GM18858 (cell line): ENCODE results near the gene SUSD6.

Source experiments
- ATAC-seq: cut with Tn5 transposase; IDR thresholded peaks from one replicate; pipeline ENCODE4 v1.9.1; 2021; ENCODE audit not compliant: unreplicated experiment

Gene SUSD6, protein sequence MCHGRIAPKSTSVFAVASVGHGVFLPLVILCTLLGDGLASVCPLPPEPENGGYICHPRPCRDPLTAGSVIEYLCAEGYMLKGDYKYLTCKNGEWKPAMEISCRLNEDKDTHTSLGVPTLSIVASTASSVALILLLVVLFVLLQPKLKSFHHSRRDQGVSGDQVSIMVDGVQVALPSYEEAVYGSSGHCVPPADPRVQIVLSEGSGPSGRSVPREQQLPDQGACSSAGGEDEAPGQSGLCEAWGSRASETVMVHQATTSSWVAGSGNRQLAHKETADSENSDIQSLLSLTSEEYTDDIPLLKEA

DNA sequence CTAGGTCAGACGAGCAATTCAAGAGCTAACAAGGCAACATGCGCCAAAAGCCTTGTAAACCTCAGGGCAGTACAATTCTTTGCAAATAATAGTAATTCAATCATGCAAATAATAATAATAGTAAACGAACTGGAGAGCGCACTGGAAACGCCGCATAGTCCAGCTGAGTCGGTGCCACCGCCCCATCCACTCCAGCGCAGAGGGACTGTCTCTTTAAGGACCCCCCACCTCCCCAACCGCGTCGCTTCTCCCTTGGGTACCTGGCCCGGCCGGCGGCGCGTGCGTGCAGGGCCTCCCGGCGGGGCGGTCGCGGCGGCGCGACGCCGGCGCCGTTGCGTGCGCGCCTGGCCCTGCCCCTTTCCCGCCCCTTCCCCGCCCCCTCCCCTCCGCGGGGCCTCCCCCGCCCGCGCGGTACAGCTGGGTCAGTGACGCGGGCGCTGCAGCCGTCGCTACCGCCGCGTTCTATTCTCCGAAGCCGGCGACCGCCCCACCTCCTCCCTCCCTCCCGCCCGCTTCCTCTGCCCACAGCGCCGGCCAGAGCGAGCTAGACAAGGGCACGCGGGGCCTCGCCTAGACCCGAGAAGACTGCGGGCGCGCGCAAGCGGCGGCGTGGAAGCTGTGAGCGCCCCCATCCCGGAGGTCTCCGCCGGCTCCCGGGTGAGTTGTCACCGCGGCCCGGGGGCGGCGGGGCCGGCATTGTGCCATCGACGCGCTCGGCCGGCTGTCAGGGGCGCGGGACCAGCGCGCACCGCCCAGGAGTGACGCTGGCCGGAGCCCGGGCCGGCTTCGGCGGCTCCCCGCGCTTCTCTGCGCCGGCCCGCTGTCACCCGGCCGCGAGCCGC, at the start of gene SUSD6:
Gene SUSD6, plus strand, starts transcription at position 425 of the 842 bp plus-strand sequence. CDS start 46,997 bp downstream, outside the sequence.
- no peak for ATAC-seq

DNA sequence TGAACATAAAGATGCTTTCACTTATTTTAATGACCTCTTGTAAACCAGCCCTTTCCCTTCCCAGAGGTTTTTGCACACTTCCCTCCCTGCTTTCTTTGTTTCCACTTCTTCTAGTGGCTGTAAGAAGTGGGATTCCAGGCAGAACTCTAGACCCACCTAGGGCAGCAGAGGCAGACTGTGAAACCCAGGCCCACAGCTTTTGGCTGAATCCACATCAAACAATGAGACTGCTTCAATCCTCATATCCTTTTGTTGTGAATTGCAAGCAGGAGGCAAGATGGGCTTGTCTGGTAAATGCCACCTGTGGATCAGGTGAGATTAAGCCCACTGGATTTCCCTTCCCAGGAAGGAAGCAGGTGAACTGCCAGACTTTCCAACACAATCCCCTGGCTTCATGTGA, 49.5 kb upstream of the SUSD6 start:
- no peak for ATAC-seq

DNA sequence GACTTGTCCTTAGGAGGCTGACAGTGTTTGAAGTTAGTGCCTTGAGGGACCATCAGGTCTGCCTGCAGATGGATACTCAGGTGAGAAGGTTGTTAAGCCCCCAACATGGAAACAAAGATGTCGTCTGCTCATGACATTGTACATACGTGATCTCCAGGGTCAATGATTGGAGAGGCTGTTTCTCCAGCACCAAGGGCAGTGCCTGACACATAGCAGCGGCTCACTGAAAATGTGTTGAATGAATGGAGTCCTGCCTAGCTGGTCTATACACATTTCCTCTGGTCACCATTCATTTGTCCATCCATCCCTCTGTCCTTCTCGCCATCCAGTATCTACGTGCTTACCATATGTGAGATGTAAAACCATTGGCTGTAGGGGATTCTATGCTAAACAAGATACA, 43.8 kb upstream of the SUSD6 start:
- no peak for ATAC-seq

DNA sequence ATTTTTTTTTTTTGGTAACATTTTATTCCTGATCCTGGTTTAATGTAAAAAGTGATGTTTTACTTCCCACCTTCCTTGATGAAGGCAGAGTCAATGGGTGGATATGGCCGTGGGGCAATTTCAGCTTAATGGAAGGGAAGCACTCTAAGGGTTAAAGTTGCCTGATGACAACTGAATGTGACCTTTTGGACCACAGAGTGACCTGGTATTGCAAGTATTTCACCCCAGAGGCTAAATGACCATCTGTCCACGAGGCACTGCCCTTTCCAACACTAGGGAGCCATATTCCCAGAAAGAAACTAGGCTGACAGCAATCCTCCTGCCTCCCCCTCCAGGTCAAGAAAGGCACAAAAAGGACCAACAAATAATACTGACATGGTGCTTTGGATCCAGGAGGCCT, 41.5 kb upstream of the SUSD6 start:
- no peak for ATAC-seq

DNA sequence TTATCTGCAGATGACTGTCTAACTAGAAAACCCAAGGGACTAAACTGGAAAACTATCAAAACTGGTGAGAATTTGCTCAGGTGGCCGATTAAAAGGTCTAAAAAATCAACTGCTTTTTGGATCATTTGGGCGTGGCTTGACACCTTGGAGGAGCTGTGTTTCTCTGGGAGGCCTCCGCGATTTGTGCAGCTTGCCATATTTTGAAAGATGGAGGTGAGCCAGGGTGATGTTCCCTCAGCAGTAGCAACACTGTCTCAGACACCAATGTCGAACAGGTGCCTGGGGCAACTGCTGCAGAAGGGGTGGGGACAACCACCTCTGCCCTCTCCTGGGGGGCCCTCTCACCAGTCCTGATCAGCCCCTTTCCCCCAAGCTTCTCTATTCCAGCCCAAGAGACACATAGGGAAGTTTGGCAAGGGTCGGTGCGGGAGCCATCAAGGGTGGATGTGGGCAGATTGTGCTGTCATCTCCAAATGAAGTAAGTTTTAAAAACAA, 40.5 kb upstream of the SUSD6 start:
- ATAC-seq, result no peak

DNA sequence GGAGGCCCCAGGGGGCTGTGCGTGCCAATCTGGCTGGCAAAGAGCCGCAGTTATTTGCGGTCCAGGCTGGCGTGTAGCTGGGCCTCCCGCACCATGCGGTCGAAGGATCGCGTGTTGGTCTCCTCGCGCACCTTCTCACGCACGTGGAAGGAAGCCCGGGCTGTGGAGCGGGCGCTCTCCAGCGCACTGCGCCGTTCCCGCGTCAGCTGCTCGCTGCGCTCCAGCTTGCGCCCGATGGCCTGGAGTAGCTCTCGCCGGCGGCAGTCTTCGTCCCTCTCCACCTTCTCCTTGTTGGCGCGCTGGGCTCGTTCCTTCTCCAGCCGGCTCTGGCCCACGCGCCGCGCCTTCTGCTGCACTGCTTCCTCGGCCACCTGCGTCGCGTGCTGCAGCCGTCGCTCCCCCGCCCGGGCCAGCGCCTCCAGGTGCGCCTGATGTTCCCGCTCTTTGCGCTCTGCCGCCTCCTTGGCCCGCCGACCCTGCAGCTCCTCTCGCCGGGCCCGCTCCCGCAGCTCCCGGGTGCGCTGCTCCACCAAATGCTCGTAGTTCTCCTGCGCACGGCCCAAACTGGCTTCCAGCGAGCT, 39.9 kb upstream of the SUSD6 start:
- ATAC-seq, result no peak

DNA sequence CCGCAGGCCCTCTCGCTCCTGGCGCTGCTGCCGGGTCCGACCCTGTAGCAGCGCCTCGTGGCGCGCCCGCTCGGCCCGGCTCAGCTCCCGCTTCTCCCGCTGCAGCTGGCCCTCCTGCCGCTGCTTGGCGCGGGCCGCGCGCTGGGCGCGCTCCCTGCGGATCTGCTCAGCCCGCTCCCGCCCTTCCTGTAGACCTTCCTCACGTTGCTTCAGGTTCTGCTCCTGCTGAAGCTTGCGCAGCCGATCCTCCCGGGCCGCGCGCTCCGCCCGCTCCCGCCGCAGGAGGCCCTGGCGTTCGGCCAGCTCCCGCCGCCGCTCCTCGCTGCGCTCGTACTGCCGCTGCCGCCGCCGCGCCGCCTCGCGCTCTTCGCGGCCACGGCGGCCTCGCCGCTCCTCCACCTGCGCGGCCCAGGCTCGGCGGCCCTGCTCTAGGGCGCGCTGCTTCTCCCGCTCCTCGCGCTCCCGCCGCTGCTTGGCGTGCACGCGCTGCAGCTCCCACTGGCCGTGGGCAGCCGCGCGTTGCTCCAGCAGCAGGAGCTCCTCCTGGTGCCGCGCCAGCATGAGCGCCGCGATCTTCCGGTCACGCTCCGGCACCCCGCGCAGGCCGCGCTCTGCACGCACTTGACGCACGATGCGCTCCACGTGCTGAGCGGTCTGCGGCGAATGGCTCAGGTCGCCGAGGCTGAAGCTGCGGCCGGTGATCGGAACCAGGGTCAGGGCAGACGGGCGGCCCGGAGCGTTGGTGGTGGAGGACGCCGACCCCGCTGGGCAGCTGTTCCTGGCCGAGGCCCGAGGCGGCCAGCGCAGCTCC, 39.2 kb upstream of the SUSD6 start:
- ATAC-seq, result no peak

DNA sequence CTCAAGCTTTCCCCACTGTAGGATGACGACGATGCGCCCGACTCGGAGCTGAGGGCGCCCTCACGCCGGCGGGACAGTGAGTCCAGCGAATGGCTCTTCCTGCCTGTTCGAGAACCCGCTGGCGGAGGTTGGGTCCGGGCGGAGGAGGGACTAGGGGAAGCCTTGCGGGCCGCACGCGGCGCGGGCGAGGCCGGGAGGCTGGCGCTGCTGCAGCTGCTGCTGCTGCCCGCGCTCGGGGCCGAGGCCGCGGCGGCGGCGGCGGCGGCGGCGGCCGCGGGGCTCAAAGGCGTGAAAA, 38.6 kb upstream of the SUSD6 start:
- ATAC-seq, result no peak

DNA sequence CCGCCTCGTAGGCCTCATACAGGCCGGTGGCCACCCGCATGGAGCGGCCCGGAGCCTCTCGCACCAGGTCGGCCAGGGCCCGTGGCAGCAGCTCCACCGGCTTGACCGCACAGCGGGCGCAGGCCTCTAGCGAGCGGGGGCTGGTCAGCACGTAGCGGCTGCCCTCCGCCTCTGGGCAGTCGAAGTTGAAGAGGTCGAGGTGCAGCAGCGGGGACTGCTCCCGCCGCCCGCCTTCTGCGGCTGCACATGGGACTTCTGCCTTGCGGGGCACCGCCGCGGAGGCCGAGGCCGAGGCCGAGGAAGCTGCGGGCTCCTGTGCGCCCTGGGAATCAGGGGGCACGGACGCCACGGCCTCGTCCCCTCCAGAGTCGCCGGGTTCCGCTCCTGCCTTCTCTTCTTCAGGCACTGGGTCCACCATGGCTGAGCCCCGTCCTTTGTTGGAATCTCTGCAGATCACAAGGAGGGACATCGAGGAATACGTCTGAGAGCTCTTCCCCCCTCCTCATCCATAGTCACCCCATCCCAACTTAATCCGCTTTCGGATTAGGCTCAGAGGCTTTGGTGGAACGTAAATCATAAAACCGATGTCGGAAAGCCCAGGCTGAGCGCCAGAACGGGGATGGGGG, 38.1 kb upstream of the SUSD6 start:
- ATAC-seq, result no peak

DNA sequence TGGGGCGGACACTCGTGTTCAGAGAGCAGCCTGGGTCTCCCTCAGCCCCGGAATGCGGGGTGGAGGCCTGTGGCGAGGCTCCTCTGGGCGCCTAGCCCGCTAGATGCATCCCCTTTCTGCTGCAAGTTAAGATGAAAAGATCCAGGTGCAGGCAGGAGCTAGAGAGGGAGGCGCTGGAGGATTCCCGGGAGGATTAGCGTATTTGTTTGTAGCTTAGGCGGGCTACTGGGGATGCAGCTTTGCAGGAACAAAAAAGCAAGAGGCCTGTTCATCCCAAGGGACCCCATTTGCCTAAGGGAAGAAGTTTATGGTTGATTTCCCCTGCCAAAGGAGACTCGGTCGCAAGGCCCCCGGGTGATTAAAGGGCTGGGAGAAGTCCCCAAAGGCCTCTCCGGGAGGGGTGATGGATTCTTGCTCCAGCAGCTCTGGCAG, 37.5 kb upstream of the SUSD6 start:
- no peak for ATAC-seq

DNA sequence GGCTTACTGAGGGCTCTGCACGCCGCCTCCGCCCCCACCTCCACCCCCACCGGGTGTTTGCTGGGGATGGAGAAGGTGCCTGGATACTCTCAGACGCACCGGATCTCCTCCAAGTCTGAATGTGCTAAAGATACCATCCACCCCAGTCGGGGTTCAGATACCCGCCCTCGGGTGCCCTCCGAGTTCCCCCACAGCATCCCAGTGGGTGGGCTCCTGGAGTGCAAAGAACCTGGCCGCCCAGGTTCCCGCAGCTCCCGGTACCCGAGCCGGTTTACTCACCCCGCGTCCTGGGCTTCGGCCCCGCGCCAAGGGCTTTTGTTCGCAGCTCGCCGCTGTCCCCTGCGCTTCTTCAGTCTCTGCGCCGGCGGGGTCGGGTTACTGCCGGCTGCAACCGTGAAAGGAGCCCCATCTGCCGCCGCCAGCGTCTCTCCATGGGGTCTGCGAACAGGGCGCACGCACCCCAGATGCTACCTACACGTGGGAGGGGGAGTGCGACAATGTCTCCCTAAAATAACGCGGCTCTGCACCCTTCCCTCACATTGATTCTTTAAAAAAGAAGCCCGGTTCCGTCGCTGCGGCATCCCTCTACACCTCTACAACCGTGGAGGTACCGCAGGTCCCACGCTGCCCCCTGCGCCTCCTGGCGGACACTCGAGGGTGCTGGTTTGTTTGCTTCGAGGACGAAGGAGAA, 37.0 kb upstream of the SUSD6 start, which contains the start of gene CCDC177:
Gene CCDC177, minus strand, starts transcription at position 609 of the 691 bp plus-strand sequence. CDS start 1,249 bp downstream, outside the sequence.
- no peak for ATAC-seq

DNA sequence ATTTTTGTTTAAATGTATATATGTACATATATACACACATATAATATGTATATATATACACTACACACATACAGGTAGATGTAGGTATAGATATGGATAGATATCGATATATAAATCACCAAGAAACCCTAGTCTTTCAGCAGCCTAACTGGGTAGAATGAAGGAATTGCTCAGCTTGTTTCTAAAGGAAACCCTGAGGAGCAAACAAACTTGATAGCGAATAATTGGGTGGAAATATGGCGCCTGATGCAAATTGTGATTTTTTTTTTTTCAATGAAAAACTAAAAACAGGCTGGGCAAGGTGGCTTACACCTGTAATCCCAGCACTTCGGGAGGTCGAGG, 36.5 kb upstream of the SUSD6 start:
- no peak for ATAC-seq

DNA sequence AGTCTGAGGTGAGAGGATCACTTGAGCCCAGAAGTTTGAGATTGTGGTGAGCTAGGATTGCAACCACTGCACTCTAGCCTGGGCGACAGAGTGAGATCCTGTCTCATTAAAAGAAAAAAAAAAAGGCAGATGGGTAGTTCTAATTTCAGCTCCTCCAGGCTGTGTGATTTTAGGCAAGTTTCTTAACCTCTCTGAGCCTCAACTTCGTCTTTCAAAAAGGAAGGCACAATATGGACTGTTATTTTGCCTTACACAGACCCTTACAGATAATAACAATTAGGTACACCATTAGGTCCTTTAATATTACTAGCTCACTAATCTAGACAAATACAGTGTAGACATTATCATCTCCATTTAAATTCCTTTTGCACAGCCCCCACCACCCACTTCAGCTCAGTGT, 31.9 kb upstream of the SUSD6 start:
- no peak for ATAC-seq

DNA sequence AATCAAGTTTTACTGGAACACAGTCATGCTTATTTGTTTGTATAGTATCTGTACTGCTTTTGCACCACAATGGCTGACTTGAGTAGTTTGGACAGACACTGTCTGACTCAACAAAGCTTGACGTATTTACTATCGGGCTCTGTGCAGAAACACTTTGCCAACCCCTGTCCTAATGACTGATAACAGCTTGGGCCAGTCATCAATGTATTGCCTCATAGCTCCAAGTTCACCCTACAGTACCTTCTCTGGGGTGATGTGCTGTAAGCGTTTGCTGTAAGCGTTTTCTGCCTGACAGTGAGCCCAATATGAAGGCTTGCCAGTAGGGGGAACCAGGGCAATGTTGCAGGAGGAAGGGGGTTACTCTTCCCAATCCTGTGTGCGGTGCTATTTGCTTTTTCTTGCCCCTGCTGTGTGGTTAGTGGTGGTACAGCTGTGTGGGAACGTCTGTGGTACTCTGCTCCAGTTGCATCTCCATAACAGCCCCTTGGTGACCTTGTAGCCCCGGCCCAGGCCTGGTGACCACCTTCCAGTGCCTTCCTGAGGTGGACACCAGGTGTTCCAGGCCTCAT, 31.3 kb upstream of the SUSD6 start:
- ATAC-seq, result no peak

DNA sequence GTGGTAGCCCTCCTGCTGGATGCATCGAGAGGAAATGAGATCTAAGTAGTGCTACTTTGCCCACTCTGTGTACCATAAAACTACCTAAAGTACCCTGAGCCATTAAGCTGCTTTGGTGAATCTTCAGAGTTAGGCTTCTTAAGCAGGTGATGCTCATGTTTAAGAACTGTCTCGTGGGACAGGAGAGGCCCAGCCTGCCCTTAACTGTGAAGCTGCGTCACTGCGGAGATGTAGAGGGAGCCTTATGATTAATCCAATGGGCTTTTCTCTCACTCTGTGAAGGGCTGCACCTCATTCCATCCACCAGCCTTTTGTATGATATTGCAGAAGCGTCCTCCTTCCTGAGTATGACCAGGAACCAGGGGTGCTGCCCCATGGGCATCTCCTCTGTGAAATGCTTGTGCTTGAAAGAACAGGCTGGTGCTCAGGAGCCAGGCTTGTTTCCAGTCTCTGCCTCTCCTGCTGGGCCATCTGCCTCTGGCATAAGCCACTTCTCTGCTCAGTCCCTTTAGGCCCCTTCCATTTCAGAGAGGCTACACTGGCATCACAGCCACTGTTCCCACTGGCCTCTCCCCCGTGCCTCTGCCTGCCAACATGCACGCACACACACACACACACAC, 30.0 kb upstream of the SUSD6 start:
- ATAC-seq, result no peak

DNA sequence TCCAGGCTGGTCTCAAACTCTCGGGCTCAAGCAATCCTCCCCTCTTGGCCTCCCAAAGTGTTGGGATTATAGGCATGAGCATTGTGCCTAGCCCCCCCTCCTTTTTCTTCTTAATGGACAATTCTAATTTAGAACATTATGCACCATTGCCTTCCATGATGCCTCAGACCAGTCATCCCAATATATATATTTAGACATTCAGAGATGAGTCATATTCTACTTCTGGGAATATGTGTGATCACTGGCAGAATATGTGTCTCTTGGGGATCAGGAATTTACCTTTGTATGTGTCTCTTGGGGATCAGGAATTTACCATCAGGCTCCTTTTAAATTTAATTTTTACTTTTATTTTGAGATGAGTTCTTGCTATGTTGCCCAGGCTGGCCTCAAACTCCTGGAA, 29.2 kb upstream of the SUSD6 start:
- no peak for ATAC-seq

DNA sequence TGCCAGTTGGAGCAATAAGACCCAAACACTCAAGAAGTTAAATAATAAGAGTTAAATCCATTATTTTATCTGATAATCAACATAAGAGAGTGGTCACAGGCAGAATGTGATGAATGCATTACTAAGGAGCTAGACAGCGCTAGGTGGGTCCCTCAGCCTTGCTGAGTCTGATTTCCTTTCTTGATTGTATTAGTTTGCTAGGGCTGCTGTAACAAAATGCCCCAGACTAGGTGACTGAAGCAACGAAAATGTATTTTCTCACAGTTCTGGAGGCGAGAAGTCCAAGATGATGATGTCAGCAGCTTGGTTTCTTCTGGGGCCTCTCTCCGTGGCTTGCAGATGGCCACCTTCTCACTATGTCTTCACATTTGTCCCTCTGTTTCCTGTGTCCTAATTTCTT, 28.6 kb upstream of the SUSD6 start:
- no peak for ATAC-seq

DNA sequence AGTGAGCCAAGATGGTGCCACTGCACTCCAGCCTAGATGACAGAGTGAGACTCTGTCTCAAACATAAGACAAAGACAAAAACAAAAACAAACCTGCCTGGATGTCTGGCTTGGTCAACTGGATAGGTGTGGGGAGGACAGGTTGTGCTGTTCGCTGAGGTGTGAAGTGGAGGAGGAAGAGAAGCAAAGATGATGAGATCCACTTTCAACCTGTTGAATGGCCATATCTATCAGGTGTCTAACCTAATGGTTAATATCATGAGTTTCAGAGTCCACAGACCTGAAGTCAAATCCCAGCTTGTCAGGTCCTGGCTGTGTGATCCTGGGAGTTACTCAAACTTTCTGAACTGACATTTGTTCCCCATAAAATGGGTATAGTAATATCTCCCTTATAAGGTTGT, 27.0 kb upstream of the SUSD6 start:
- no peak for ATAC-seq

DNA sequence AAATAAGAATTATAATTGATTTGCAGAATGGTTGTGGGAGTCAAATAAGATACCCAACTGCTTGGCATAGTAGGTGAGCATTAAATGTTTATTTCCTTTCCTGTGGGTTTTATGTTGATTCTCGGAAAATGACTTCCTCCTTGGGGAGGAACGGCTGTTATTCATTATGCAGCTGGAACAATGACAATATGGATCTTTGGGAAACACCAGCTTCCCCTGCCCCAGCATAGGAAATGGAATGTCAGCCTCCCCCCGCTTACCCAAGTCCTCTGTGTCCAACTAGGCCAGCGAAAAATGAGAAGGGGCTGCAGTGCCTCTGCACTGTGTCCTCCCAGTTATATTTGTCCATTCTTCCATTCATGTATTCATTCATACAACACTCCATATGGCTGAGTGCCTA, 25.0 kb upstream of the SUSD6 start:
- no peak for ATAC-seq
